Germinal center (tissue), 1 donor: ENCODE measurements around the gene NAV2.

Experiments
- DNase-seq: peaks from one replicate; pipeline ENCODE4 v3.0.0; 2012; ENCODE audit warnings: mixed read lengths, low spot score

NAV2 gene

DNA sequence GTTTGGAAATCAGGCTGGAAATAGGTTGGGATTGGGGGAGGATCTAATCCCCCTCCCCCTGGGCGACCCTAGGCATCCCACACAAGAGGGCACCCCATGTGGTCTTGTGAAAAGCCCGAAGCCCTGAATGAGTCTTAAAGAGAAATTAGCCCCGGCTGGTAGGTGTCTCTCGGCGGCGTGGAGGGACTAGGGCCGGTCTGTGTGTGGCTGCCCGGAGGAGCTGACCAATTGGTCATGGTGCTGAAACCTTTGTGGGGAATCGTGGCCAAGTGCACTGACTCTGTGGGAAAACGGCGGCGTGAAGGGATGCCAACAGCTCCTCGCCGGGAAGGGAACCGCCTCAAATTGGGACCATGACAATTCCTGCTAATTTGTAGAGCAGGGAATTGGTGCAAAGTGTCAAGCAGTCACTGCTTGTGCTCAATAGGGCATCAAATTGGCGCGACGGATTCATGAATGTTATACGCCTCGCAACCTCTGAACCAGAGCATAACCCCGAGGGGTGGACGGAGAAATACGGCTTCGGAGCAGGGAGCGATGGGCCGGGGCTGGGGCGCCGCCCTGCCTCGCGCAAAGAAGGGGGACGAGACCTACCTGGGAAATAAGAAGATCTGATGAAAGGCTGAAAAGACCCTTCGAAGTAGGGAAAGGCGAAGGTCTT is 446.1 kb downstream of the NAV2 start:
- no peak for DNase-seq

GRCh38 chr11:20159466-20160381 is 447.1 kb downstream of the NAV2 start:
- DNase-seq: no peak

GRCh38 chr11:20160425-20161229 is 448.0 kb downstream of the NAV2 start, which contains the start of gene DBX1:
DBX1 (minus strand) TSS chr11:20160475; CDS start chr11:20160324, 151 bp downstream.
- DNase-seq: no peak

GRCh38 chr11:20161230-20161918 is 448.7 kb downstream of the NAV2 start:
- DNase-seq: no peak

DNA sequence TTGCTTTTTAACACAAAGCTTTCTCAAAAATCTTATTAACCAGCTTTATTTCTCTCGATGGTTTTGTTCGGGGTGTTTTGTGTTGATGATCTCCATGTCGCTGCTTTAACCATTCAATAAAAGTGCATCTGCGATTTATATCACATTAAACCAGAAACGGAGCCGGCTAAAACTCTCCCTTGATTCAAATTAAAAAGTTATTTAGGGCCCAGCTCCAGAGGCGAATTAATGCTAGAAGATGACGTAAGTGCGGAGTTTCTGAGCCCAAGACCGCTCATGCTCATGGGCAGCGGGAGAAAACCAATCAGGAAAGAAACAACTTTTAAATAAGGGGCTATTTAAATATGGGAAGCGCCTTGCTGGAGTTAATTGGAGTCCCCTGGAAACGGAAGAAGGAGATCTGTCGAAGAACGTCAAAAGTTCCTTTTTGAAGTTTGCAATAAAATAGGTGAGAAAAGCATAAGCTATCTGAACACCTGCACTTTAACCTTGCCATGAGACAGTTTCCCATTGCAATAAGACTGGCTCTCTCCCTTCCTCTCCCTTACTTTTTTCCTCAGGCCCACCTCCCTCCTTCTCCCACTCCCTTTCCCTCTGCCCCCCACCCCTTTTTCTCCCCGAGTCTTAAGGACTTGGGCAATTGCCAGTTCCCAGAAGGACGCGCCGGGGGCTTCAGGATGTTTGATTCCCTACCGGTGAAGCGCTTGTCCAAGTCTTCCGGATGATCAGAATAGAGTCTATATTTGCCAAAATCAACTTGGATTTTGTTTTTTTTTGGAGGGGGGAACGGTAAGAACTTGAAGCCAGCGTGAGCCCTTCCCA is 449.5 kb downstream of the NAV2 start:
- DNase-seq: no peak

DNA sequence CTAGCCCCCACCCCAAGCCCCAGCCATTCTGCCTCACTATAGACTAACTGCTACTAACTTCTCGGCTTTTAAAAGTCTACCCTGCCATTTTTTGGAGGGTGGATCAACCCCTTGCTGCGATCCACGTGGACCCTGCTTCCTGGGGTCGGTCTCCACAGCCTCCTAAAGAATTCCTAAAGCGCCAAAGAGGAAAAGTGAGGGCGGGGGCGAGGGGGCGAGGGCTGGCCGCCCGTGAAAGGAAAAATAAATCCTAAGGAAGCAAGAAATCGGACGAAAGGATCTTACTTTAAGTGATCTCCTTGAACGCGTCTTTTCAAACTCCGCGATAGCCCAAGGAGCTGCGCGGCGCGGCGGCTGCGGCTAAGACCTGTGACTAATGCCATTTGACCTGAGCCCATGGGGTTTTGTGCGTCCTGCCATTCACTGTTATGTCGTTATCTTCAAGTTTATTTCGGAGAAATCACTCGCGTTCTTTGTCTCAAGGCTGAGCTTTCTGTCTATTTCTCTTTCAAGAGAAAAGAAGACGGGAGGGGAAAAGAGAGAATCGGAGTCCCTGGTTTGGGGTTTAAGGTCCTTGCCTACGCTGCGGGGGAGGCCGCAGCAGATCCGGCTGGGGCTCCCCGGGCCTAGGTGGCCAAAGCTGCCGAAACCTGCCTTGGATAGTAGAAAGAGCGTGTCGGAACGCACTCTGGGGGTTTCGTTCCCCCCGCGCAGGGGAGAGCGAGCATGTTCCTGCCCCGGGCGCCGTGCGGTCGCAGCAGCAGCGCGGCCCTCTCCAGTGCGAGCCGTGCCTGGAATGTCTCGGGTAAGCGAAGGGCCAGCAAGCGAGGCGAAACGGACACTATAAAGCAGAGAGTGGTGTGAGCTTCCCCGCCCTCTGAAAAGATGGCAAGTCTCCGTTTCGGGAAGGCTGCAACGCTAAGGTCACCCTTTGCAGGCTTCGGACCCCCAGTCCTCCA is 450.5 kb downstream of the NAV2 start:
- no peak for DNase-seq

GRCh38 chr11:20163783-20164481 is 451.3 kb downstream of the NAV2 start:
- no peak for DNase-seq
